ENCODE data around the gene LCE6A.

DNA sequence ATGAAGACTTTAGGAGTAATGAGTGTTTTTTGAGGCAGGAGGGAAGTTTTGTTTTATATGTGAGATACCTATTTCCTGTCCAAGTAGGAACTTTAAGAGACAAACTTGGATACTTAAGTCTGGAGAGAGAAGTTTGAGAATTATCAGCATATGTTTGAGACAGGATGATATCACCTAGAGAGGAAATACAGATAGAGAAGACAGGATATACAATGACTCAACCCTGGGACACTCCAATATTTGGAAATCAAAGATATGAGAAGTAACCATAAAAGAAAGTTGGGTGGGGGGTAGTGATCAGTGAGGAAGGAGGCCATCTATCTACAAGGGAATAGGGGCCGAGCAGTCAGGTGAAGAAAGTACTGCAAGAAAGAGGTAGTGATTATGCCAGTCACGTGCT, 23.7 kb downstream of the LCE6A start:
- TF ChIP-seq, protein P1, sequence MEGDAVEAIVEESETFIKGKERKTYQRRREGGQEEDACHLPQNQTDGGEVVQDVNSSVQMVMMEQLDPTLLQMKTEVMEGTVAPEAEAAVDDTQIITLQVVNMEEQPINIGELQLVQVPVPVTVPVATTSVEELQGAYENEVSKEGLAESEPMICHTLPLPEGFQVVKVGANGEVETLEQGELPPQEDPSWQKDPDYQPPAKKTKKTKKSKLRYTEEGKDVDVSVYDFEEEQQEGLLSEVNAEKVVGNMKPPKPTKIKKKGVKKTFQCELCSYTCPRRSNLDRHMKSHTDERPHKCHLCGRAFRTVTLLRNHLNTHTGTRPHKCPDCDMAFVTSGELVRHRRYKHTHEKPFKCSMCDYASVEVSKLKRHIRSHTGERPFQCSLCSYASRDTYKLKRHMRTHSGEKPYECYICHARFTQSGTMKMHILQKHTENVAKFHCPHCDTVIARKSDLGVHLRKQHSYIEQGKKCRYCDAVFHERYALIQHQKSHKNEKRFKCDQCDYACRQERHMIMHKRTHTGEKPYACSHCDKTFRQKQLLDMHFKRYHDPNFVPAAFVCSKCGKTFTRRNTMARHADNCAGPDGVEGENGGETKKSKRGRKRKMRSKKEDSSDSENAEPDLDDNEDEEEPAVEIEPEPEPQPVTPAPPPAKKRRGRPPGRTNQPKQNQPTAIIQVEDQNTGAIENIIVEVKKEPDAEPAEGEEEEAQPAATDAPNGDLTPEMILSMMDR (IDR thresholded peaks at IDR 0.05; ENCODE audit: low read depth, low read length) = no peak
- no peak for TF ChIP-seq POLR2A (IDR thresholded peaks at IDR 0.05; ENCODE audit: extremely low read depth, insufficient read length)

Measured in NB4 (cell line).